Neuronal stem cell (in vitro differentiated cells): ENCODE results near the gene C2orf42. TPM values are rescaled to one million over a fixed set of nuclear protein-coding genes. Genes with fewer than 3 reads are reported as not detected.

Experiments used
- DNase-seq: peaks from one replicate; pipeline ENCODE4 v3.0.0-alpha.2; 2013; ENCODE audit warnings: low spot score
- H2AFZ ChIP-seq: one replicate; pipeline ENCODE4 v1.6.1; 2013; ENCODE audit warnings: mild to moderate bottlenecking, low read length, inconsistent platforms
- H2AK5ac ChIP-seq: 2 replicates; pipeline ENCODE4 v1.6.1; 2013; ENCODE audit warnings: low read depth, mild to moderate bottlenecking, inconsistent platforms, low read length, moderate library complexity, mixed read lengths
- H2BK120ac ChIP-seq: 2 replicates; pipeline ENCODE4 v1.6.1; 2013; ENCODE audit warnings: low read depth, mild to moderate bottlenecking, inconsistent platforms, low read length, moderate library complexity, mixed read lengths
- H2BK12ac ChIP-seq: one replicate; pipeline ENCODE4 v1.6.1; 2013; ENCODE audit warnings: low read length, inconsistent platforms
- H2BK15ac ChIP-seq: 2 replicates; pipeline ENCODE4 v1.6.1; 2013; ENCODE audit warnings: mild to moderate bottlenecking, low read length, inconsistent platforms, mixed read lengths
- H2BK5ac ChIP-seq: one replicate; pipeline ENCODE4 v1.6.1; 2013; ENCODE audit warnings: inconsistent platforms, mild to moderate bottlenecking, low read length, moderate library complexity
- H3K14ac ChIP-seq: one replicate; pipeline ENCODE4 v1.6.1; 2013; ENCODE audit warnings: low read length, inconsistent platforms
- H3K18ac ChIP-seq: 2 replicates; pipeline ENCODE4 v1.6.1; 2013; ENCODE audit warnings: low read length, inconsistent platforms
- H3K23ac ChIP-seq: 2 replicates; pipeline ENCODE4 v1.6.1; 2013; ENCODE audit warnings: low read depth, mild to moderate bottlenecking, mixed read lengths, low read length, inconsistent platforms; ENCODE audit not compliant: poor library complexity
- H3K27ac ChIP-seq: replicated peaks from 3 replicates; pipeline ENCODE4 v1.5.1; 2013; ENCODE audit warnings: low read length, inconsistent platforms
- H3K27me3 ChIP-seq, 3 experiments: 2 replicates each; pipeline ENCODE4 v1.6.1; 2013; ENCODE audit warnings: low read length in 3 of 3, mild to moderate bottlenecking in 2 of 3, inconsistent platforms in 1 of 3, low read depth in 1 of 3, mixed read lengths in 1 of 3, moderate library complexity in 1 of 3; ENCODE audit not compliant: control insufficient read depth in 3 of 3, insufficient read depth in 3 of 3
- H3K36me3 ChIP-seq, 2 donors: replicated peaks in 1 of 2; 2 replicates each; pipeline ENCODE4 v1.6.1; 2013; ENCODE audit warnings: low read length in 2 of 2; ENCODE audit not compliant: control insufficient read depth in 2 of 2, insufficient read depth in 2 of 2
- H3K4ac ChIP-seq: 2 replicates; pipeline ENCODE4 v1.6.1; 2013; ENCODE audit warnings: inconsistent platforms, mild to moderate bottlenecking, low read length, moderate library complexity
- H3K4me1 ChIP-seq, 2 donors: 1 replicate in 1 of 2; 2 replicates in 1 of 2; pipeline ENCODE4 v1.6.1; 2013; ENCODE audit warnings: low read length in 2 of 2, low read depth in 1 of 2; ENCODE audit not compliant: control insufficient read depth in 2 of 2, insufficient read depth in 1 of 2
- H3K4me2 ChIP-seq: one replicate; pipeline ENCODE4 v1.6.1; 2013; ENCODE audit warnings: mild to moderate bottlenecking, low read length, inconsistent platforms; ENCODE audit not compliant: insufficient read depth, poor library complexity, severe bottlenecking
- H3K4me3 ChIP-seq, 2 donors: 2 replicates each; pipeline ENCODE4 v1.5.1; 2013; ENCODE audit warnings: low read length in 2 of 2, mild to moderate bottlenecking in 2 of 2, inconsistent platforms in 1 of 2, moderate library complexity in 1 of 2
- H3K79me1 ChIP-seq: one replicate; pipeline ENCODE4 v1.6.1; 2013; ENCODE audit warnings: low read depth, mild to moderate bottlenecking, inconsistent platforms, low read length, moderate library complexity
- H3K9ac ChIP-seq: one replicate; pipeline ENCODE4 v1.6.1; 2013; ENCODE audit warnings: mild to moderate bottlenecking, low read depth, low read length, inconsistent platforms; ENCODE audit not compliant: poor library complexity
- H3K9me3 ChIP-seq, 2 donors: replicated peaks in 1 of 2; 2 replicates each; pipeline versions ENCODE3 to v1.6.1; 2013; ENCODE audit warnings: low read length in 2 of 2, mild to moderate bottlenecking in 2 of 2, inconsistent platforms in 1 of 2, low read depth in 1 of 2, mixed read lengths in 1 of 2, moderate library complexity in 1 of 2; ENCODE audit not compliant: control insufficient read depth in 2 of 2, insufficient read depth in 1 of 2
- H4K8ac ChIP-seq: one replicate; pipeline ENCODE4 v1.6.1; 2013; ENCODE audit warnings: low read depth, mild to moderate bottlenecking, inconsistent platforms, low read length, moderate library complexity
- H4K91ac ChIP-seq: one replicate; pipeline ENCODE4 v1.6.1; 2013; ENCODE audit warnings: low read length, low read depth, mild to moderate bottlenecking, inconsistent platforms; ENCODE audit not compliant: poor library complexity
- WGBS, 2 donors: extraction: QIAGEN DNeasy Blood & Tissue Kit; methylation state at CpG; one replicate each; pipeline ENCODE4 v1.1.7; 2013; ENCODE audit warnings: missing lambda C conversion rate in 2 of 2, mixed read lengths in 1 of 2; ENCODE audit not compliant: insufficient read length in 2 of 2, insufficient replicate concordance in 1 of 2; ENCODE audit errors: extremely low coverage in 2 of 2; 5-methylcytosine and 5-hydroxymethylcytosine counted together
- polyA plus RNA-seq, 2 experiments: library from polyadenylated mRNA; stranded (reverse); fragments of 200-250 nt; gene quantifications; one replicate each; pipeline ENCODE4 v1.2.3, GENCODE V29; 2013

The C2orf42 gene
- 5.4 TPM for polyA plus RNA-seq (2013, experiment 1 of 2)
- 5.6 TPM for polyA plus RNA-seq (2013, experiment 2 of 2)

GRCh38 chr2:70190418-70191243 lies at the start of gene C2orf42:
Gene C2orf42 (minus strand): TSS chr2:70191019. CDS start chr2:70181985, 9,034 bp downstream.
- H3K79me1 ChIP-seq = no peaks in the 10 kb centered on the region
- H3K27ac ChIP-seq = peak within 1 kb of the TSS; percentile 89
- no peaks in the 10 kb centered on the region for H3K9me3 ChIP-seq
- peak within 1 kb of the TSS; percentile 43 for H2BK15ac ChIP-seq
- no peaks in the 10 kb centered on the region for H3K27me3 ChIP-seq
- H3K23ac ChIP-seq = peak within 1 kb of the TSS; percentile 82
- H4K91ac ChIP-seq = no peak within 1 kb of the TSS
- peak within 1 kb of the TSS; percentile 100 for H3K18ac ChIP-seq
- no peak within 1 kb of the TSS for H4K8ac ChIP-seq
- peak within 1 kb of the TSS; percentile 89 for H2AFZ ChIP-seq
- H2BK12ac ChIP-seq = no peak within 1 kb of the TSS
- peak; percentile 87 for DNase-seq
- peak within 1 kb of the TSS; percentile 62 for H2BK120ac ChIP-seq
- H3K4me2 ChIP-seq = peak within 1 kb of the TSS; percentile 63
- H2AK5ac ChIP-seq = no peak within 1 kb of the TSS
- H2BK5ac ChIP-seq = no peak within 1 kb of the TSS
- peak within 1 kb of the TSS; percentile 98 for H3K14ac ChIP-seq
- WGBS, 2 donors = no CpG with 5 or more reads among the region's 60 CpGs
- no peaks in the 10 kb centered on the region for H3K4me1 ChIP-seq
- no peak within 1 kb of the TSS for H3K4ac ChIP-seq
- peak within 1 kb of the TSS; percentile 96 for H3K9ac ChIP-seq
- peak within 1 kb of the TSS; percentile 66 to 97 for H3K4me3 ChIP-seq
- H3K36me3 ChIP-seq = no peaks in the 10 kb centered on the region

GRCh38 chr2:70240599-70240998 lies 49.8 kb upstream of the C2orf42 start:
- H3K36me3 ChIP-seq = peaks cover 17 to 94% of the 10 kb centered on the region in 2 donors
- no peak overlapping the region for H2AK5ac ChIP-seq
- no peak overlapping the region for H2BK120ac ChIP-seq
- no peak overlapping the region for H2BK5ac ChIP-seq
- H3K79me1 ChIP-seq = peaks cover 1% of the 10 kb centered on the region
- no peak for DNase-seq
- H3K9ac ChIP-seq = no peak overlapping the region
- H2BK15ac ChIP-seq = no peak overlapping the region
- peaks cover 0 to 1% of the 10 kb centered on the region in 2 donors for H3K4me1 ChIP-seq
- no peak overlapping the region for H3K27ac ChIP-seq
- H3K14ac ChIP-seq = no peak overlapping the region
- H3K4me2 ChIP-seq = no peak overlapping the region
- H3K27me3 ChIP-seq = no peaks in the 10 kb centered on the region
- no peak overlapping the region for H4K8ac ChIP-seq
- no CpG with 5 or more reads among the region's 3 CpGs for WGBS, 2 donors
- H4K91ac ChIP-seq = no peak overlapping the region
- no peak overlapping the region for H3K23ac ChIP-seq
- H2BK12ac ChIP-seq = no peak overlapping the region
- no peak overlapping the region for H3K4me3 ChIP-seq
- H2AFZ ChIP-seq = no peak overlapping the region
- no peak overlapping the region for H3K18ac ChIP-seq
- peaks cover 1 to 27% of the 10 kb centered on the region in 2 donors for H3K9me3 ChIP-seq
- H3K4ac ChIP-seq = no peak overlapping the region

- Histone ChIP-seq H3K27me3 (no peaks in the 10 kb centered on the region), H3K36me3 (peaks cover 22 to 91% of the 10 kb centered on the region in 2 donors), H3K18ac (no peak overlapping the region), H2AK5ac (no peak overlapping the region), H2BK120ac (no peak overlapping the region), H3K27ac (no peak overlapping the region), H3K79me1 (no peaks in the 10 kb centered on the region), H3K4ac (no peak overlapping the region), H3K4me3 (no peak overlapping the region), H2AFZ (no peak overlapping the region), H4K8ac (no peak overlapping the region), H3K4me2 (no peak overlapping the region), H3K14ac (no peak overlapping the region), H3K23ac (no peak overlapping the region), H2BK5ac (no peak overlapping the region), H3K9ac (no peak overlapping the region), H3K4me1 (no peaks in the 10 kb centered on the region), H2BK12ac (no peak overlapping the region), H3K9me3 (peaks cover 0 to 1% of the 10 kb centered on the region in 2 donors), H4K91ac (no peak overlapping the region), H2BK15ac (no peak overlapping the region)
- DNase-seq = no peak
- no CpG with 5 or more reads among the region's 3 CpGs for WGBS, 2 donors
Measured at GRCh38 chr2:70233926-70234325, 43.1 kb upstream of the C2orf42 start.

- Histone ChIP-seq H4K91ac (no peak overlapping the region), H3K14ac (no peak overlapping the region), H3K4me3 (no peak overlapping the region), H3K4me2 (no peak overlapping the region), H4K8ac (no peak overlapping the region), H2AFZ (no peak overlapping the region), H3K4me1 (no peaks in the 10 kb centered on the region), H2BK12ac (no peak overlapping the region), H2AK5ac (no peak overlapping the region), H3K18ac (no peak overlapping the region), H2BK5ac (no peak overlapping the region), H2BK120ac (no peak overlapping the region), H2BK15ac (no peak overlapping the region), H3K23ac (no peak overlapping the region), H3K79me1 (no peaks in the 10 kb centered on the region), H3K27me3 (no peaks in the 10 kb centered on the region), H3K9ac (no peak overlapping the region), H3K9me3 (peaks cover 0 to 1% of the 10 kb centered on the region in 2 donors), H3K4ac (no peak overlapping the region), H3K27ac (no peak overlapping the region), H3K36me3 (peaks cover 28 to 99% of the 10 kb centered on the region in 2 donors)
- WGBS, 2 donors = no CpG with 5 or more reads among the region's 2 CpGs
- DNase-seq = no peak
Measured at GRCh38 chr2:70226781-70227180, 36.0 kb upstream of the C2orf42 start.
